Thoracic aorta (tissue), 2 donors: ENCODE data around the gene PCSK2. TPM values are rescaled to one million over a fixed set of nuclear protein-coding genes. Genes with fewer than 3 reads are reported as not detected.

ENCODE experiments used
- ATAC-seq: fragments of 150-250 bp; one replicate; pipeline ENCODE4 v1.8.0; 2017; ENCODE audit warnings: low read depth; ENCODE audit not compliant: insufficient number of reproducible peaks, low FRiP score
- DNase-seq: peaks from one replicate; pipeline ENCODE4 v3.0.0-alpha.2; 2020; ENCODE audit warnings: low spot score
- H3K27ac ChIP-seq, 2 donors: fragments of 200-600 bp; sonication (generic); 1 replicate in 1 of 2; 2 replicates in 1 of 2; pipeline ENCODE4 v1.5.1; 2016; ENCODE audit warnings: mild to moderate bottlenecking in 2 of 2, moderate library complexity in 2 of 2
- H3K27me3 ChIP-seq: fragments of 200-600 bp; sonication (generic); replicated peaks from 2 replicates; pipeline ENCODE4 v1.6.0; 2016; ENCODE audit warnings: mild to moderate bottlenecking; ENCODE audit not compliant: insufficient read depth
- H3K36me3 ChIP-seq: fragments of 200-600 bp; sonication (generic); one replicate; pipeline ENCODE4 v1.5.1; 2016
- H3K4me1 ChIP-seq, 2 donors: fragments of 200-600 bp; sonication (generic); 1 replicate in 1 of 2; 2 replicates in 1 of 2; pipeline versions ENCODE4 v1.5.1 to v1.6.0; 2016; ENCODE audit warnings: low read depth in 2 of 2, mild to moderate bottlenecking in 1 of 2; ENCODE audit not compliant: control insufficient read depth in 1 of 2
- H3K4me3 ChIP-seq: fragments of 200-600 bp; sonication (generic); 2 replicates; pipeline ENCODE4 v1.5.1; 2016; ENCODE audit warnings: mild to moderate bottlenecking
- H3K9me3 ChIP-seq: fragments of 200-600 bp; sonication (generic); 2 replicates; pipeline ENCODE4 v1.5.1; 2016
- CTCF ChIP-seq: fragments of 200-600 bp; sonication (generic); IDR thresholded peaks from one replicate; pipeline ENCODE4 v1.5.1; 2019; ENCODE audit warnings: antibody characterized with exemption
- total RNA-seq, 2 donors: library from RNA; depleted of rRNA; stranded (reverse); fragments of >200 nt; gene quantifications; one replicate each; pipeline versions ENCODE4 v1.1.0 to v1.2.3, GENCODE V29; 2016

Gene PCSK2
- total RNA-seq, 2 donors from 2014 or later: 1.2 to 16.2 TPM

GRCh38 chr20:17298171-17298570 lies 71.3 kb downstream of the PCSK2 start:
- H3K36me3 ChIP-seq: no peaks in the 10 kb centered on the region
- no peak overlapping the region for H3K27ac ChIP-seq
- no peak overlapping the region for H3K4me3 ChIP-seq
- ATAC-seq (no peak), DNase-seq (no peak)
- no peaks in the 10 kb centered on the region for H3K4me1 ChIP-seq
- H3K27me3 ChIP-seq: no peaks in the 10 kb centered on the region
- H3K9me3 ChIP-seq: no peaks in the 10 kb centered on the region
- no peak for TF ChIP-seq CTCF

- H3K4me1 ChIP-seq: no peaks in the 10 kb centered on the region
- DNase-seq (no peak), ATAC-seq (no peak)
- H3K27me3 ChIP-seq: no peaks in the 10 kb centered on the region
- no peaks in the 10 kb centered on the region for H3K36me3 ChIP-seq
- H3K27ac ChIP-seq: no peak overlapping the region
- no peak overlapping the region for H3K4me3 ChIP-seq
- TF ChIP-seq CTCF: no peak
- H3K9me3 ChIP-seq: no peaks in the 10 kb centered on the region
These were observed 71.9 kb downstream of the PCSK2 start for GRCh38 chr20:17298751-17299150.

GRCh38 chr20:17300113-17300512 lies 73.3 kb downstream of the PCSK2 start:
- Histone ChIP-seq H3K9me3 (no peaks in the 10 kb centered on the region), H3K36me3 (no peaks in the 10 kb centered on the region), H3K4me1 (no peaks in the 10 kb centered on the region), H3K4me3 (no peak overlapping the region), H3K27me3 (no peaks in the 10 kb centered on the region), H3K27ac (no peak overlapping the region)
- ATAC-seq (no peak), DNase-seq (no peak)
- no peak for TF ChIP-seq CTCF

- no peak for ATAC-seq
- TF ChIP-seq CTCF: no peak
- Histone ChIP-seq H3K27me3 (no peaks in the 10 kb centered on the region), H3K4me3 (no peak overlapping the region), H3K4me1 (no peaks in the 10 kb centered on the region), H3K9me3 (no peaks in the 10 kb centered on the region), H3K27ac (no peak overlapping the region), H3K36me3 (no peaks in the 10 kb centered on the region)
- DNase-seq: no peak
These were observed 77.9 kb downstream of the PCSK2 start for GRCh38 chr20:17304774-17305173.

GRCh38 chr20:17306427-17306826 lies 79.6 kb downstream of the PCSK2 start:
- no peaks in the 10 kb centered on the region for H3K36me3 ChIP-seq
- H3K4me1 ChIP-seq: no peaks in the 10 kb centered on the region
- H3K4me3 ChIP-seq: no peak overlapping the region
- TF ChIP-seq CTCF: no peak
- H3K9me3 ChIP-seq: no peaks in the 10 kb centered on the region
- ATAC-seq (no peak), DNase-seq (no peak)
- no peak overlapping the region for H3K27ac ChIP-seq
- no peaks in the 10 kb centered on the region for H3K27me3 ChIP-seq
